ENCODE measurements around the gene PUS1.

The PUS1 gene

GRCh38 chr12:131903270-131904255 lies 25.5 kb upstream of the PUS1 start:
- DNase-seq: no peak

- no peak for DNase-seq
Measured at GRCh38 chr12:131904346-131904745, 24.7 kb upstream of the PUS1 start.

GRCh38 chr12:131905081-131905629 lies 23.9 kb upstream of the PUS1 start:
- DNase-seq: no peak

GRCh38 chr12:131905630-131906091 lies 23.4 kb upstream of the PUS1 start:
- no peak for DNase-seq

GRCh38 chr12:131907379-131908091 lies 21.5 kb upstream of the PUS1 start:
- DNase-seq: no peak

GRCh38 chr12:131908092-131909080 lies 20.7 kb upstream of the PUS1 start:
- no peak for DNase-seq

GRCh38 chr12:131909081-131909751 lies 19.9 kb upstream of the PUS1 start:
- DNase-seq: no peak

- no peak for DNase-seq
Measured at GRCh38 chr12:131909752-131910219, 19.3 kb upstream of the PUS1 start.

GRCh38 chr12:131910302-131911027 lies 18.6 kb upstream of the PUS1 start:
- peak; percentile 11 for DNase-seq

GRCh38 chr12:131911028-131911650 lies 17.9 kb upstream of the PUS1 start:
- DNase-seq: no peak

GRCh38 chr12:131911851-131912477 lies 17.1 kb upstream of the PUS1 start:
- no peak for DNase-seq

GRCh38 chr12:131912518-131913274 lies 16.4 kb upstream of the PUS1 start:
- DNase-seq: peak; percentile 89

GRCh38 chr12:131913666-131914065 lies 15.4 kb upstream of the PUS1 start:
- DNase-seq: no peak

GRCh38 chr12:131914179-131914702 lies 14.8 kb upstream of the PUS1 start:
- no peak for DNase-seq

GRCh38 chr12:131915000-131915689 lies 13.9 kb upstream of the PUS1 start:
- no peak for DNase-seq

GRCh38 chr12:131915823-131916222 lies 13.3 kb upstream of the PUS1 start:
- DNase-seq: no peak

- DNase-seq: no peak
Measured at GRCh38 chr12:131916306-131917138, 12.6 kb upstream of the PUS1 start.

Data from fibroblast of skin of right biceps (primary cell).